HG03066 (cell line): ENCODE data around the gene LEF1.
A peak's percentile ranks its signal among the peaks of the same experiment; 100 is the strongest.
"Not testable (repeated sequence)": the region's sequence is repeated elsewhere in the genome, so short reads cannot be mapped to it uniquely, and the experiment has no call there.

Experiments used
- ATAC-seq: cut with Tn5 transposase; IDR thresholded peaks from one replicate; pipeline ENCODE4 v1.9.1; 2021; ENCODE audit warnings: low read depth; ENCODE audit not compliant: unreplicated experiment

Gene LEF1

GRCh38 chr4:108042927-108043326 is 125.8 kb downstream of the LEF1 start:
- ATAC-seq = no peak

GRCh38 chr4:108037884-108038283 is 130.8 kb downstream of the LEF1 start:
- no peak for ATAC-seq

- ATAC-seq = peak; percentile 92
Observed at GRCh38 chr4:108036213-108036612, 132.5 kb downstream of the LEF1 start.

- peak; percentile 34 for ATAC-seq
Observed at GRCh38 chr4:108035691-108036090, 133.0 kb downstream of the LEF1 start.

GRCh38 chr4:108034565-108034964 is 134.2 kb downstream of the LEF1 start:
- no peak for ATAC-seq

GRCh38 chr4:108033348-108033747 is 135.4 kb downstream of the LEF1 start:
- no peak for ATAC-seq

- ATAC-seq = no peak
Observed at GRCh38 chr4:108031427-108032083, 137.2 kb downstream of the LEF1 start.

GRCh38 chr4:108030332-108030731 is 138.4 kb downstream of the LEF1 start:
- peak; percentile 96 for ATAC-seq

GRCh38 chr4:108029731-108030130 is 139.0 kb downstream of the LEF1 start:
- ATAC-seq = no peak

GRCh38 chr4:108029016-108029720 is 139.6 kb downstream of the LEF1 start:
- no peak for ATAC-seq

- ATAC-seq = no peak
Observed at GRCh38 chr4:108024878-108025165, 143.9 kb downstream of the LEF1 start.

GRCh38 chr4:108024085-108024877 is 144.5 kb downstream of the LEF1 start:
- no peak for ATAC-seq

- no peak for ATAC-seq
Observed at GRCh38 chr4:108018884-108019187, 149.9 kb downstream of the LEF1 start.

- ATAC-seq = no peak
Observed at GRCh38 chr4:108018040-108018883, 150.5 kb downstream of the LEF1 start.

GRCh38 chr4:108013955-108014354 is 154.8 kb downstream of the LEF1 start:
- no peak for ATAC-seq

- ATAC-seq = no peak
Observed at GRCh38 chr4:108013327-108013726, 155.4 kb downstream of the LEF1 start.

- not testable (repeated sequence) for ATAC-seq
Observed at GRCh38 chr4:108012382-108012781, 156.3 kb downstream of the LEF1 start.

GRCh38 chr4:108010167-108010566 is 158.6 kb downstream of the LEF1 start:
- ATAC-seq = no peak

GRCh38 chr4:108008721-108009120 is 160.0 kb downstream of the LEF1 start:
- no peak for ATAC-seq

GRCh38 chr4:108007984-108008383 is 160.7 kb downstream of the LEF1 start:
- no peak for ATAC-seq

GRCh38 chr4:108006361-108006760 is 162.4 kb downstream of the LEF1 start:
- ATAC-seq = no peak
